ENCODE results near the gene CD300LB. TPM values are rescaled to one million over a fixed set of nuclear protein-coding genes. Genes with fewer than 3 reads are reported as not detected.
A peak's percentile ranks its signal among the peaks of the same experiment; 100 is the strongest.

CD300LB gene
- polyA plus RNA-seq, 1 donor (not counting 4 experiments of a cell fraction or from before 2014, with no cell fraction given), result not detected

- Histone ChIP-seq H3K9me3 (ENCODE audit: control insufficient read depth, low read depth, low read length) (no peaks in the 10 kb centered on the region), H3K4me3 (ENCODE audit: control insufficient read depth in 2 of 3, extremely low read depth in 1 of 3, insufficient read depth in 2 of 3, low read depth in 1 of 3, low read length in 3 of 3) (peak overlapping the region in 1 of 3 experiments; percentile 34), H3K27me3 (ENCODE audit: control insufficient read depth, extremely low read depth, insufficient read depth, low read length) (no peaks in the 10 kb centered on the region), H3K9ac (ENCODE audit: control insufficient read depth, extremely low read depth, insufficient read depth, low read length) (peak overlapping the region; percentile 66), H4K20me1 (ENCODE audit: control insufficient read depth, extremely low read depth, insufficient read depth, low read length) (no peaks in the 10 kb centered on the region), H2AFZ (ENCODE audit: control insufficient read depth, low read length) (peak overlapping the region; percentile 51), H3K27ac (ENCODE audit: control insufficient read depth, insufficient read depth, low read length) (peak overlapping the region; percentile 68), H3K36me3 (ENCODE audit: control insufficient read depth in 2 of 2, extremely low read depth in 1 of 2, insufficient read depth in 2 of 2, low read length in 2 of 2) (no peaks in the 10 kb centered on the region), H3K4me1 (ENCODE audit: control insufficient read depth, extremely low read depth, insufficient read depth, low read length) (peaks cover 24% of the 10 kb centered on the region), H3K4me2 (ENCODE audit: control insufficient read depth, extremely low read depth, insufficient read depth, low read depth, low read length) (peak overlapping the region; percentile 74), H3K79me2 (ENCODE audit: control insufficient read depth, insufficient read depth, low read length) (no peaks in the 10 kb centered on the region), H3K9me1 (ENCODE audit: control insufficient read depth, extremely low read depth, insufficient read depth, low read length) (no peaks in the 10 kb centered on the region)
- DNase-seq (ENCODE audit: low read depth, low spot score), result peak; percentile 99
- TF ChIP-seq EZH2 (IDR thresholded peaks at IDR 0.05; ENCODE audit: low read length), result no peak
- peak in 1 of 3 experiments; percentile 7 for TF ChIP-seq CTCF (optimal IDR thresholded peaks at IDR 0.05 in 1 of 3, IDR thresholded peaks at IDR 0.05 in 1 of 3, conservative IDR thresholded peaks at IDR 0.05 in 1 of 3; ENCODE audit: extremely low read depth in 1 of 3, insufficient read depth in 2 of 3, low read length in 3 of 3)
- dilution Hi-C loops (cut with MboI; ENCODE audit: extremely low pct_ligation_motif_present, low sequenced_read_pairs), result no loop called here
- FAIRE-seq, result peak; percentile 100
Observed at GRCh38 chr17:74569020-74570003, 38.0 kb upstream of the CD300LB start.

GRCh38 chr17:74568106-74568873 is 37.0 kb upstream of the CD300LB start:
- no peak overlapping the region for H3K4me3 ChIP-seq (ENCODE audit: control insufficient read depth in 2 of 3, extremely low read depth in 1 of 3, insufficient read depth in 2 of 3, low read depth in 1 of 3, low read length in 3 of 3)
- H3K36me3 ChIP-seq (ENCODE audit: control insufficient read depth in 2 of 2, extremely low read depth in 1 of 2, insufficient read depth in 2 of 2, low read length in 2 of 2), result no peaks in the 10 kb centered on the region
- dilution Hi-C loops (cut with MboI; ENCODE audit: extremely low pct_ligation_motif_present, low sequenced_read_pairs), result no loop called here
- H3K9ac ChIP-seq (ENCODE audit: control insufficient read depth, extremely low read depth, insufficient read depth, low read length), result peak overlapping the region; percentile 11
- H3K4me1 ChIP-seq (ENCODE audit: control insufficient read depth, extremely low read depth, insufficient read depth, low read length), result peaks cover 24% of the 10 kb centered on the region
- no peaks in the 10 kb centered on the region for H3K9me3 ChIP-seq (ENCODE audit: control insufficient read depth, low read depth, low read length)
- H3K4me2 ChIP-seq (ENCODE audit: control insufficient read depth, extremely low read depth, insufficient read depth, low read depth, low read length), result peak overlapping the region; percentile 18
- H3K27me3 ChIP-seq (ENCODE audit: control insufficient read depth, extremely low read depth, insufficient read depth, low read length), result no peaks in the 10 kb centered on the region
- no peaks in the 10 kb centered on the region for H3K79me2 ChIP-seq (ENCODE audit: control insufficient read depth, insufficient read depth, low read length)
- TF ChIP-seq EZH2 (IDR thresholded peaks at IDR 0.05; ENCODE audit: low read length) (no peak), CTCF (optimal IDR thresholded peaks at IDR 0.05 in 1 of 3, IDR thresholded peaks at IDR 0.05 in 1 of 3, conservative IDR thresholded peaks at IDR 0.05 in 1 of 3; ENCODE audit: extremely low read depth in 1 of 3, insufficient read depth in 2 of 3, low read length in 3 of 3) (no peak)
- no peak for DNase-seq (ENCODE audit: low read depth, low spot score)
- peak overlapping the region; percentile 68 for H3K27ac ChIP-seq (ENCODE audit: control insufficient read depth, insufficient read depth, low read length)
- no peak overlapping the region for H2AFZ ChIP-seq (ENCODE audit: control insufficient read depth, low read length)
- H3K9me1 ChIP-seq (ENCODE audit: control insufficient read depth, extremely low read depth, insufficient read depth, low read length), result no peaks in the 10 kb centered on the region
- FAIRE-seq, result no peak
- H4K20me1 ChIP-seq (ENCODE audit: control insufficient read depth, extremely low read depth, insufficient read depth, low read length), result no peaks in the 10 kb centered on the region

All from keratinocyte (primary cell).